Endodermal cell (in vitro differentiated cells): ENCODE measurements around the gene COL5A3. TPM values are rescaled to one million over a fixed set of nuclear protein-coding genes. Genes with fewer than 3 reads are reported as not detected.
"Not testable (repeated sequence)": the region's sequence is repeated elsewhere in the genome, so short reads cannot be mapped to it uniquely, and the experiment has no call there.

Experiments
- DNase-seq: peaks from one replicate; pipeline ENCODE4 v3.0.0-alpha.2; 2017
- H3K27ac ChIP-seq: 2 replicates; pipeline ENCODE4 v1.5.1; 2013; ENCODE audit warnings: mild to moderate bottlenecking, low read depth, low read length, moderate library complexity
- H3K27me3 ChIP-seq: 2 replicates; pipeline ENCODE4 v1.6.1; 2013; ENCODE audit warnings: mild to moderate bottlenecking, low read length, moderate library complexity; ENCODE audit not compliant: insufficient read depth, control insufficient read depth, poor library complexity, severe bottlenecking
- H3K36me3 ChIP-seq: 2 replicates; pipeline ENCODE4 v1.7.0; 2013; ENCODE audit warnings: mild to moderate bottlenecking, low read length, moderate library complexity; ENCODE audit not compliant: control insufficient read depth, insufficient read depth
- H3K4me1 ChIP-seq: one replicate; pipeline ENCODE4 v1.7.0; 2013; ENCODE audit warnings: low read length; ENCODE audit not compliant: control insufficient read depth, insufficient read depth
- H3K4me3 ChIP-seq: 2 replicates; pipeline ENCODE4 v1.5.1; 2013; ENCODE audit warnings: mild to moderate bottlenecking, low read length, moderate library complexity
- H3K9ac ChIP-seq: 2 replicates; pipeline ENCODE4 v1.6.1; 2013; ENCODE audit warnings: mild to moderate bottlenecking, low read length, moderate library complexity; ENCODE audit not compliant: poor library complexity, severe bottlenecking; ENCODE audit errors: extremely low read depth
- H3K9me3 ChIP-seq: 2 replicates; pipeline ENCODE4 v1.6.1; 2013; ENCODE audit warnings: mild to moderate bottlenecking, low read length, moderate library complexity; ENCODE audit not compliant: control insufficient read depth
- H3K27ac Mint-ChIP-seq: 2 replicates; pipeline ENCODE4 v1.8.0; 2020; ENCODE audit warnings: mixed read lengths
- H3K27me3 Mint-ChIP-seq: 2 replicates; pipeline ENCODE4 v1.8.0; 2021; ENCODE audit warnings: mild to moderate bottlenecking, mixed read lengths; ENCODE audit not compliant: insufficient read depth
- H3K36me3 Mint-ChIP-seq: 2 replicates; pipeline ENCODE4 v1.8.0; 2020; ENCODE audit warnings: low read depth, mixed read lengths
- H3K4me1 Mint-ChIP-seq: 2 replicates; pipeline ENCODE4 v1.8.0; 2020; ENCODE audit warnings: mixed read lengths
- H3K4me3 Mint-ChIP-seq: 2 replicates; pipeline ENCODE4 v1.8.0; 2020; ENCODE audit warnings: mild to moderate bottlenecking, moderate library complexity, mixed read lengths
- H3K9me3 Mint-ChIP-seq: 2 replicates; pipeline ENCODE4 v1.8.0; 2020; ENCODE audit warnings: mild to moderate bottlenecking, mixed read lengths
- CTCF ChIP-seq: fragments of 200-600 bp; sonication (generic); conservative IDR thresholded peaks from 2 replicates; pipeline ENCODE4 v1.5.0; 2021; ENCODE audit warnings: antibody characterized with exemption, mild to moderate bottlenecking
- WGBS, 2 experiments: methylation state at CpG; one replicate each; pipeline versions ENCODE4 v1.1.5 to v1.1.7; 2013; ENCODE audit warnings: missing lambda C conversion rate in 2 of 2, mixed read lengths in 1 of 2; ENCODE audit not compliant: insufficient coverage in 1 of 2, insufficient read length in 1 of 2; 5-methylcytosine and 5-hydroxymethylcytosine counted together
- total RNA-seq, 2 donors: library from RNA; stranded (reverse); fragmentation: NEBNext Ultra II Directional in 1 of 2; extraction: Animal tissue kit (Norgen Biotek cat#: 25700) in 1 of 2; gene quantifications; 2 replicates in 1 of 2; 3 replicates in 1 of 2; pipeline ENCODE4 v1.2.1, GENCODE V29; 2021

The COL5A3 gene
- total RNA-seq, 2 donors from 2014 or later: 0.04 TPM; not detected in 1

- no peaks in the 10 kb centered on the region for H3K27me3 ChIP-seq
- H3K27ac ChIP-seq: no peak overlapping the region
- H3K4me3 Mint-ChIP-seq: no peak overlapping the region
- H3K27ac Mint-ChIP-seq: no peak overlapping the region
- no peak for TF ChIP-seq CTCF
- no peaks in the 10 kb centered on the region for H3K36me3 Mint-ChIP-seq
- no peaks in the 10 kb centered on the region for H3K4me1 Mint-ChIP-seq
- no peaks in the 10 kb centered on the region for H3K9me3 Mint-ChIP-seq
- WGBS, 2 experiments: 58 to 76% methylated on average over 2 to 8 of the region's 8 CpGs
- no peak overlapping the region for H3K9ac ChIP-seq
- no peaks in the 10 kb centered on the region for H3K9me3 ChIP-seq
- no peak overlapping the region for H3K4me3 ChIP-seq
- H3K4me1 ChIP-seq: no peaks in the 10 kb centered on the region
- no peak for DNase-seq
- peaks cover 29% of the 10 kb centered on the region for H3K27me3 Mint-ChIP-seq
- H3K36me3 ChIP-seq: no peaks in the 10 kb centered on the region
These were observed 23.3 kb upstream of the COL5A3 start for GRCh38 chr19:10033614-10034013.

GRCh38 chr19:10027158-10027997, 17.1 kb upstream of the COL5A3 start:
- no peaks in the 10 kb centered on the region for H3K9me3 ChIP-seq
- H3K4me1 Mint-ChIP-seq: no peaks in the 10 kb centered on the region
- peak; percentile 99 for DNase-seq
- H3K36me3 Mint-ChIP-seq: no peaks in the 10 kb centered on the region
- WGBS, 2 experiments: 15 to 19% methylated on average over 10 to 29 of the region's 29 CpGs
- peak overlapping the region; percentile 11 for H3K9ac ChIP-seq
- no peaks in the 10 kb centered on the region for H3K9me3 Mint-ChIP-seq
- H3K27me3 ChIP-seq: peaks cover 15% of the 10 kb centered on the region
- no peak overlapping the region for H3K27ac ChIP-seq
- no peaks in the 10 kb centered on the region for H3K36me3 ChIP-seq
- H3K27me3 Mint-ChIP-seq: peaks cover 18% of the 10 kb centered on the region
- H3K27ac Mint-ChIP-seq: no peak overlapping the region
- TF ChIP-seq CTCF: peak; percentile 95
- peak overlapping the region; percentile 69 for H3K4me3 ChIP-seq
- H3K4me3 Mint-ChIP-seq: peak overlapping the region; percentile 16
- H3K4me1 ChIP-seq: no peaks in the 10 kb centered on the region

- Histone ChIP-seq H3K9me3 (no peaks in the 10 kb centered on the region), H3K4me1 (no peaks in the 10 kb centered on the region), H3K27me3 (peaks cover 15% of the 10 kb centered on the region), H3K4me3 (no peak overlapping the region), H3K36me3 (no peaks in the 10 kb centered on the region), H3K27ac (no peak overlapping the region), H3K9ac (no peak overlapping the region)
- no peaks in the 10 kb centered on the region for H3K9me3 Mint-ChIP-seq
- no peak overlapping the region for H3K4me3 Mint-ChIP-seq
- DNase-seq: no peak
- no peak for TF ChIP-seq CTCF
- no peaks in the 10 kb centered on the region for H3K4me1 Mint-ChIP-seq
- H3K27me3 Mint-ChIP-seq: peaks cover 16% of the 10 kb centered on the region
- 91 to 94% methylated on average over 3 of the region's 3 CpGs for WGBS, 2 experiments
- no peak overlapping the region for H3K27ac Mint-ChIP-seq
- H3K36me3 Mint-ChIP-seq: no peaks in the 10 kb centered on the region
These were observed 16.4 kb upstream of the COL5A3 start for GRCh38 chr19:10026744-10027143.

- not testable (repeated sequence) for H3K9ac ChIP-seq, DNase-seq, H3K9me3 Mint-ChIP-seq, H3K27ac ChIP-seq, H3K4me1 ChIP-seq, H3K36me3 Mint-ChIP-seq, H3K4me1 Mint-ChIP-seq, H3K27ac Mint-ChIP-seq, H3K36me3 ChIP-seq, H3K9me3 ChIP-seq, H3K4me3 Mint-ChIP-seq, H3K4me3 ChIP-seq
- H3K27me3 Mint-ChIP-seq: peaks cover 21% of the 10 kb centered on the region
- H3K27me3 ChIP-seq: peaks cover 15% of the 10 kb centered on the region
- WGBS, 2 experiments: 88 to 89% methylated on average over 5 of the region's 5 CpGs
These were observed 12.8 kb upstream of the COL5A3 start for GRCh38 chr19:10023096-10023495.
